HEK293T (cell line): ENCODE measurements around the gene ANKRD62.

ENCODE experiments used
- CTCF ChIA-PET: fragments of 350-600 bp; formaldehyde crosslinking; extraction: SDS; loops from one replicate; lab custom pipeline; 2021; ENCODE audit warnings: antibody characterized with exemption, inconsistent platforms; lab: Yijun Ruan, JAX
- POLR2A ChIA-PET: fragments of 350-600 bp; formaldehyde crosslinking; extraction: SDS; loops from one replicate; lab custom pipeline; 2020; ENCODE audit warnings: antibody characterized with exemption, inconsistent platforms; lab: Yijun Ruan, JAX
- DNase-seq: peaks from one replicate; pipeline ENCODE4 v3.0.0; 2012; ENCODE audit warnings: mixed read lengths; ENCODE audit errors: extremely low spot score
- ARNT ChIP-seq: fragments of 450-650 bp; IDR thresholded peaks from 2 replicates; pipeline ENCODE4 v1.6.1; 2017; ENCODE audit warnings: mild to moderate bottlenecking
- BHLHE40 ChIP-seq: fragments of 450-650 bp; IDR thresholded peaks from 2 replicates; pipeline ENCODE4 v1.6.1; 2016; ENCODE audit warnings: mild to moderate bottlenecking, moderate library complexity, borderline replicate concordance
- CTBP1 ChIP-seq: fragments of 450-650 bp; IDR thresholded peaks from 2 replicates; pipeline ENCODE4 v1.6.1; 2016; ENCODE audit warnings: borderline replicate concordance
- ELF4 ChIP-seq: fragments of 450-650 bp; IDR thresholded peaks from 2 replicates; pipeline ENCODE4 v1.6.1; 2017; ENCODE audit warnings: antibody characterized with exemption
- FOXA1 ChIP-seq: fragments of 450-650 bp; IDR thresholded peaks from 2 replicates; pipeline ENCODE4 v1.6.1; 2016; ENCODE audit warnings: mild to moderate bottlenecking
- FOXK2 ChIP-seq: fragments of 450-650 bp; IDR thresholded peaks from 2 replicates; pipeline ENCODE4 v1.6.1; 2016; ENCODE audit warnings: mild to moderate bottlenecking
- FOXM1 ChIP-seq: fragments of 450-650 bp; IDR thresholded peaks from 2 replicates; pipeline ENCODE4 v1.6.1; 2017; ENCODE audit warnings: mild to moderate bottlenecking, borderline replicate concordance
- HDGF ChIP-seq: fragments of 450-650 bp; IDR thresholded peaks from 2 replicates; pipeline ENCODE4 v1.6.1; 2017; ENCODE audit warnings: antibody characterized with exemption, borderline replicate concordance
- L3MBTL2 ChIP-seq: fragments of 450-650 bp; conservative IDR thresholded peaks from 2 replicates; pipeline ENCODE4 v1.6.1; 2016; ENCODE audit warnings: mild to moderate bottlenecking
- LEF1 ChIP-seq: fragments of 450-650 bp; IDR thresholded peaks from 2 replicates; pipeline ENCODE4 v1.6.1; 2017; ENCODE audit warnings: mild to moderate bottlenecking, borderline replicate concordance
- NFRKB ChIP-seq: fragments of 450-650 bp; IDR thresholded peaks from 2 replicates; pipeline ENCODE4 v1.6.1; 2016; ENCODE audit warnings: mild to moderate bottlenecking, moderate library complexity
- SP1 ChIP-seq: fragments of 450-650 bp; IDR thresholded peaks from 2 replicates; pipeline ENCODE4 v1.6.1; 2017
- SUZ12 ChIP-seq: fragments of 450-650 bp; IDR thresholded peaks from 2 replicates; pipeline ENCODE4 v1.6.1; 2016; ENCODE audit warnings: mild to moderate bottlenecking
- TARDBP ChIP-seq: fragments of 450-650 bp; IDR thresholded peaks from 2 replicates; pipeline ENCODE4 v1.6.1; 2016
- ZNF384 ChIP-seq: fragments of 450-650 bp; IDR thresholded peaks from 2 replicates; pipeline ENCODE4 v1.6.1; 2016
- TF ChIP-seq, protein P1 (sequence below): fragments of 450-650 bp; IDR thresholded peaks from 2 replicates; pipeline ENCODE4 v1.6.1; 2016

ANKRD62 gene

GRCh38 chr18:12049978-12050811 lies 43.4 kb upstream of the ANKRD62 start:
- CTCF ChIA-PET: interaction anchor here (1.7 kb wide), 1 partner anchor 11 kb away, joined by 6 read pairs; no protein-coding TSS in a partner anchor
- TF ChIP-seq BHLHE40 (no peak), FOXA1 (no peak), SP1 (no peak), L3MBTL2 (no peak), ARNT (no peak)
- no peak for DNase-seq
- POLR2A ChIA-PET: no interaction called here

GRCh38 chr18:12052866-12053265 lies 40.8 kb upstream of the ANKRD62 start:
- ChIA-PET POLR2A (no interaction called here), CTCF (no interaction called here)
- DNase-seq: no peak
- no peak for TF ChIP-seq ELF4
- TF ChIP-seq BHLHE40: no peak
- no peak for TF ChIP-seq NFRKB
- no peak for TF ChIP-seq CTBP1
- no peak for TF ChIP-seq SP1
- TF ChIP-seq L3MBTL2: no peak
- no peak for TF ChIP-seq LEF1
- no peak for TF ChIP-seq ZNF384
- no peak for TF ChIP-seq HDGF
- no peak for TF ChIP-seq FOXA1
- TF ChIP-seq ARNT: no peak
- no peak for TF ChIP-seq TARDBP

- ChIA-PET POLR2A (no interaction called here), CTCF (no interaction called here)
- DNase-seq: no peak
- TF ChIP-seq NFRKB (no peak), ZNF384 (no peak), HDGF (no peak)
These were observed 40.4 kb upstream of the ANKRD62 start for GRCh38 chr18:12053289-12053688.

DNA sequence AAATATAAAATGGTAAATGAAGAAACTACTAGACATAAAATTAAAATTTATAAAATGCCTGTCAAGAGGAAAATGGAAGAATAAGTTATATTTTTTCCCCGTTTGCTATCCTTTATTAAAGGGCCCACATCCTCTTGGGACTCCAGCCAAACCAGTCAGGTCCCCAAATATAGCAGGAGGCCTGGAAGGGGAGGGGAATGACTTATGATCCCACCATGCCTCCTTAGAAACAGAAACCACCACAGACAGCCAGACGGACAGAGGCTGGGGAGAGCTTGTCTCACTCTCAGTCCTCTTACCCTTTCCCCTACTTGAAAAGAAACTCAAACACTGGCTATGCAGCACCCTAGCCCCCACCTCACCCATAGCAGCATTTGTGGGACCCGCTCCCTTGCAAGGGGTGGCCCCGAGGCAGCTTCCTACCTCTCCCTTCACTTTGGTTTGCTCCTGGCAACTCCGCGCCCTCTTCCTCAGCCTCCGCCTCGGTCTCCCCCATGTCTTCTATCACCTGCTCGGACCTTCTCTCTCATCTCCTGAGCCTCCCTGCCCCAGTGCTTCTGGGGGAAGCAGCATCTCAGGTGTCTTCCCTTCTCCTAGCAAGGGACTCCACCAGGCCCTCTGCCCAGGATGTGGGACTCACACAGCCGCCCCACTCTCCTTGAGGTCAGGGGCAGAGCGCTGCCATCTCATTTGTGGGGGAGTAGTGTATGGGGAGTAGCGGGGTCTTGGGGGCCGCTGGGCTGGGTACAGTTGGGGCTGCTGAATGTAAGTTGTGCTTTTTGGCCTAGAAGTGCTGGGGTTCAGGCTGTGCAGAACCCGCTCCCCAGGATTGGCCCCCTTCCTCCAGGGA lies 37.4 kb upstream of the ANKRD62 start:
- POLR2A ChIA-PET: no interaction called here
- TF ChIP-seq ELF4: no peak
- TF ChIP-seq LEF1: no peak
- no peak for TF ChIP-seq FOXA1
- TF ChIP-seq L3MBTL2: no peak
- TF ChIP-seq BHLHE40: no peak
- TF ChIP-seq ARNT: no peak
- TF ChIP-seq TARDBP: no peak
- no peak for TF ChIP-seq HDGF

DNA sequence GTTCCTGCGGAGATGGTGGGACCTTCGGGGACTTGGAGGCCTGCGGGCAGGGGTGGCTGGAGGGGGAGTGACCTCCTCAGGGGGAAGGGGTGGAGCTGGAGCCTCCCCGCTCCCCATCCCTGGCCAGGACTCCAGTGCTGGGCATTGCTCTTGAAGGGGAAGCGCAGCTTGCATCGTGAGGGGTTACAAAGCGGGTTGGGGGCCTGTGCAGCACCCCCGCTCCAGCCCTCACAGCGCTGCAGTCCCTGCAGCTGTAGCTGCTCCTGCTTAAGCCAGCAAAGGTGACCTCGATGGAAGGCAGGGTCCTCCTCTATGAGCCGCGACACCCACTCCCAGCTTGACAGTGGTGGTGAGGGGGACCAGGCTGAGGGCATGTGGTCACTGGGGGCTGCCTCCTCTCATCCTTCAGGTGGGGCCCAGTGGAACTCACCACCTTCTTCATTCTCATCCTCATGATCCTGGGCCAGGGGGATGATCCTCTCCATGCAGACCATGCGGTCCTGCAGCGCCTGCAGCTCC lies 36.7 kb upstream of the ANKRD62 start:
- TF ChIP-seq, protein P1, sequence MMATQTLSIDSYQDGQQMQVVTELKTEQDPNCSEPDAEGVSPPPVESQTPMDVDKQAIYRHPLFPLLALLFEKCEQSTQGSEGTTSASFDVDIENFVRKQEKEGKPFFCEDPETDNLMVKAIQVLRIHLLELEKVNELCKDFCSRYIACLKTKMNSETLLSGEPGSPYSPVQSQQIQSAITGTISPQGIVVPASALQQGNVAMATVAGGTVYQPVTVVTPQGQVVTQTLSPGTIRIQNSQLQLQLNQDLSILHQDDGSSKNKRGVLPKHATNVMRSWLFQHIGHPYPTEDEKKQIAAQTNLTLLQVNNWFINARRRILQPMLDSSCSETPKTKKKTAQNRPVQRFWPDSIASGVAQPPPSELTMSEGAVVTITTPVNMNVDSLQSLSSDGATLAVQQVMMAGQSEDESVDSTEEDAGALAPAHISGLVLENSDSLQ: no peak
- TF ChIP-seq SUZ12 (no peak), LEF1 (no peak), ELF4 (no peak), TARDBP (no peak)
- CTCF ChIA-PET: no interaction called here

More for the DNA sequence above, 37.4 kb upstream of the ANKRD62 start:
- DNase-seq: no peak
- CTCF ChIA-PET: no interaction called here

GRCh38 chr18:12057419-12058039 lies 36.1 kb upstream of the ANKRD62 start:
- CTCF ChIA-PET: no interaction called here

More for the DNA sequence above, 36.7 kb upstream of the ANKRD62 start:
- POLR2A ChIA-PET: no interaction called here
- DNase-seq: no peak

More at GRCh38 chr18:12057419-12058039, 36.1 kb upstream of the ANKRD62 start:
- TF ChIP-seq ELF4 (no peak), SP1 (no peak), FOXM1 (no peak), L3MBTL2 (no peak), FOXA1 (no peak), ZNF384 (no peak), TARDBP (no peak), NFRKB (no peak), CTBP1 (no peak), LEF1 (no peak), HDGF (no peak), FOXK2 (no peak), BHLHE40 (no peak), ARNT (no peak), SUZ12 (no peak)
- TF ChIP-seq, protein P1: no peak
- POLR2A ChIA-PET: no interaction called here
- no peak for DNase-seq
